ENCODE results near the gene CC2D2A.
"Not testable (repeated sequence)": the region's sequence is repeated elsewhere in the genome, so short reads cannot be mapped to it uniquely, and the experiment has no call there.

Gene CC2D2A

DNA sequence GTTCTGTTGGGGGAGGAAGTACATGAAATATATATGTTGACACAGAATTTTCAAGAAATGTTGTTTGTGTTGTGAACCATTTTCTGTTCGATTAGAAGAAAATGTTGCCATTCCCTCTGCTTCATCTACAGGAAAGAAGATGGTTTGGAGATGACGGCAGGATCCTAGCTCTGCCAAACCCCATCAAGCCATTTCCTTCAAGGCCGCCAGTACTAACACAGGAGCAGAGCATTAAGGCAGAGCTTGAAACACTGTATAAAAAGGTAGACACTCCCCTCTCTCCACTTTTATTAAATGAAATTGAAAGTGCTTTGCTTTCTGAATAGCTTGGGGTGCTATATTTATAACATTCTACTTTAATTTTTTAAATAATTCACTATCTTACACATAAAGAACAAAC is 46.8 kb downstream of the CC2D2A start:
- no peak for DNase-seq (ENCODE audit: low read depth in 2 of 2)

DNA sequence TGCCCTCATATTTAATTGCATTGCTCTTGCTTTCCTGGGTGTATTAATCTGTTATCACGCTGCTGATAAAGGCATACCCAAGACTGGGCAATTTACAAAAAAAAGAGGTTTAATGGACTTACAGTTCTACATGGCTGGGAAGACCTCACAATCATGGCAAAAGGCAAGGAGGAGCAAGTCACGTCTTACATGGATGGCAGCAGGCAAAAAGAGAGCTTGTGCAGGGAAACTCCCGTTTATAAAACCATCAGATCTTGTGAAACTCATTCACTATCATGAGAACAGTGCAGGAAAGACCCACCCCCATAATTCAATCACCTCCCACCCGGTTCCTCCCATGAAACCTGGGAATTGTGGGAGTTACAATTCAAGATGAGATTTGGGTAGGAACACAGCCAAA is 48.0 kb downstream of the CC2D2A start:
- DNase-seq (ENCODE audit: low read depth in 2 of 2): not testable (repeated sequence)

DNA sequence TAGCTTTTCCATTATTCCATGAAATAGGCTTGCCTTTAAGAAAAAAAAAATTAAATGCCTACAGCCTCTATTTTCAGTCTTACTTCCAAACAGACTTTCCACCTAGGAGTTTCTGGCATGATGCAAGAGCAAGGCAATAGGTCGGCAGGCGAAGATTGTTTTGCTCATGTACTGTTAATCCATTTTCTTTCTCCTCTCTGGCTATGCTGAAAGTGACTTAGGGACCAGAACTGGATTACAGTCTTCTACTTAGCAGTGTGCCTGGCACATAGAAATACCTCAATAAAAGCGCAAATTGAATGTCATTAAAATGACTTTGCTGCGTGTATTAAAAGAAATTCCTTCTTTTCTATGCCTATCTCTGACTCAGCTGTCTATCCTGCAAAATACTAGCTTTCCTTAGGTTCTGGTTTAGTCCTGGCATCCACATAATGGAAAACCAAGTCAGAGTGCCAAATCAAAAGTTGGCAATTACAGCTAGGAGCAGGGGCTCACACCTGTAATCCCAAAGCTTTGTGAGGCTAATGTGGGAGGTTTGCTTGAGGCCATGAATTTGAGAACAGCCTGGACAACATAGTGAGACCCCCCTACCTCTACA is 51.9 kb downstream of the CC2D2A start:
- no peak for DNase-seq (ENCODE audit: low read depth in 2 of 2)

DNA sequence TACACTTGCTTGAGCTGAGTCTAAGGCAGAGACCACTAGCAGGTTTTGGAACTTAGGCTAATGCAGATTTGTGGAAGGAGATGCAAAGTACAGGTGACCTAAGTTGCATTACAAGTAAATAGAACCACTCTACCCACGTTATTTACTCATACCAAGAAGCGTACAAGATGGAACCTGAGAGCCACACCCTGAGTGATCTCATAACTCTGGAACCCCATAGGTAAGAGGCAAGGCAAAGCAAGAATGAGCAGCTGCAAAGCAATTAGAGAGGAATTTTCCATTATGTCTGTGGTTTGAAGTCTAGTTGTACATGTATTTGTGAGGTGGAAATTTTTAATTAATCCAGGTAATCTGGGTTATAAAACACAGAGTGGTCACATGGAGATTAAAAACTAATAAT is 55.4 kb downstream of the CC2D2A start:
- no peak for DNase-seq (ENCODE audit: low read depth in 2 of 2)

DNA sequence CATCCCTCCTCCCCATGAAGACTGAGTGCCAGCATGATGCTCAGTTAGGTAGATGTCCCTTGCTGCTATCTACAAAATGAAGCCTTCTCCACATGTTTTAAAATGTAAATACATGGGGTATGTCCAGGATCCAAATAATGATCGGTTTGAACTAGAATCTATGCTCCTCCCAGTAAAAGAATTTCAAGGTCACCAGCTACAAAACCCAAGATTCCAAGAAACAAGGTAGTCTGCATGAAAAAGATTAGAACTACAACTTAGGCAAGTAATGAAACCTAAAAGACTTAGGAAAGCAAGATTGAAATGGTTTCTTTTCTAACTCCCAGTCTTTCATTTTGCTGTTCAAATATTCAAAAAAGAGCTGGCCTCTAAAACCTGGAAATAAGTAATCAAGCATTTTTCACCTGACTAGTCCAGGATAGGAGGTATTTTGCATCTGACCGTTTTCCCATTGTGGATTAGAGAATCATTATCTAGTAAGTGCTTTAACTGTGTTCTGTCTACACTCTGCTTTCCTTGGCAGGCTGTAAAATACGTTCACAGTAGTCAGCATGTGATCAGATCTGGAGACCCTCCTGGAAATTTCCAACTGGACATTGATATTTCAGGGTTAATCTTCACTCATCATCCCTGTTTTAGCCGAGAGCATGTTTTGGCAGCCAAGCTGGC is 57.4 kb downstream of the CC2D2A start:
- no peak for DNase-seq (ENCODE audit: low read depth in 2 of 2)

DNA sequence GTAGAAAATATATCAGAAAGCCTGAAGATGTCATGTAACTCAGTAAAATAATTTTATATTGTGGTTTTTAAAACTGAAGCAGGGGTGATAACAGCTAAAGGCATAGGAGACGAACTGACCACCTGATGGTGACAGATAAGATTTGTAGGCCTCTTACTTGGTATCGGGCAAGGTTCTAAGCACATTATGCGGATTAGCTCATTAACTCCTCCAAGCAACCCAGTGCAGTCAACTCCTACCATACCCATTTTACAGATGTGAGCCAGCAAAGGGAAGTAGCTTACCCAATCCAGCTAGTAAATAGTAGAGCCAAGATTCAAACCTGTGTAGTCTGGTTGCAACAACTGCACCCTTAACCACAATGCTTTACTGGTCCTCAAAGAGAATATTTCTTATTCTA is 62.1 kb downstream of the CC2D2A start:
- DNase-seq (ENCODE audit: low read depth in 2 of 2): no peak

DNA sequence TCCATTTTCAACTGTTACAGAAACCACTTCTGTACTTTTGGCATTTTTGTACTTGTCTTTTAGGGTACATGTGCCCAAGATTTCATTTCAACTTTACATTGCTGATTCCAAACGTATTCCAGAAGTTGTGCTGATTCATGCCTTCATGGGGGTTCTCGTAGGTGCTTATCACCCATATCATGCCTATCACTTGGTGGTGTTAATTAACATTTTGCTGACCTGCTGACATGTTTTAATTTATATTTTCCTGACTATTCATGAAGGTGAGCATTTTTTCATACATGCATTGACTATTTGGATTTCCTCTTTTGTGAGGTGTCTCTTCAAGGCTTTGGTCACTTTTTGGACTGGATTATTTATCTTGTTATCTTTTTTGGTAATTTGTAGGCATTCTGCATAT is 64.1 kb downstream of the CC2D2A start:
- no peak for DNase-seq (ENCODE audit: low read depth in 2 of 2)

DNA sequence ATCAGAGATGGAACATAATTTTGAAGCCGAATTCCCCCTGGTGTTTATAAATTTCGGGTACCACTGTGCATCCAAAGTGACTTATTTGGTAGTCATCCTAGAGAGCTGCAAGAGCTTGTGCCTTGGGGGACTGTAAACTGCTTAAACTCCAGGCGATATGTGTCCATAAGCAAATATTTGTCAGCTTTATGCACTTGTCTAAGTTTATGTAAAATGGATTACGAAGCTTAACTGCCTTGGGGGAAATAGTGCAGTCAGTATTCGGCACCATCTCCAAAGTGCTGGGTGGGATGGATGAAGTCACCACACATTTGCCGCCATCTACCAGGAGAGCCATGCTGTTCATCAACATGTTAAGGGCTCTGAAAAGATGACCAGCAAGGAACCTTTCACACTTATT is 65.9 kb downstream of the CC2D2A start:
- DNase-seq (ENCODE audit: low read depth in 2 of 2): no peak

DNA sequence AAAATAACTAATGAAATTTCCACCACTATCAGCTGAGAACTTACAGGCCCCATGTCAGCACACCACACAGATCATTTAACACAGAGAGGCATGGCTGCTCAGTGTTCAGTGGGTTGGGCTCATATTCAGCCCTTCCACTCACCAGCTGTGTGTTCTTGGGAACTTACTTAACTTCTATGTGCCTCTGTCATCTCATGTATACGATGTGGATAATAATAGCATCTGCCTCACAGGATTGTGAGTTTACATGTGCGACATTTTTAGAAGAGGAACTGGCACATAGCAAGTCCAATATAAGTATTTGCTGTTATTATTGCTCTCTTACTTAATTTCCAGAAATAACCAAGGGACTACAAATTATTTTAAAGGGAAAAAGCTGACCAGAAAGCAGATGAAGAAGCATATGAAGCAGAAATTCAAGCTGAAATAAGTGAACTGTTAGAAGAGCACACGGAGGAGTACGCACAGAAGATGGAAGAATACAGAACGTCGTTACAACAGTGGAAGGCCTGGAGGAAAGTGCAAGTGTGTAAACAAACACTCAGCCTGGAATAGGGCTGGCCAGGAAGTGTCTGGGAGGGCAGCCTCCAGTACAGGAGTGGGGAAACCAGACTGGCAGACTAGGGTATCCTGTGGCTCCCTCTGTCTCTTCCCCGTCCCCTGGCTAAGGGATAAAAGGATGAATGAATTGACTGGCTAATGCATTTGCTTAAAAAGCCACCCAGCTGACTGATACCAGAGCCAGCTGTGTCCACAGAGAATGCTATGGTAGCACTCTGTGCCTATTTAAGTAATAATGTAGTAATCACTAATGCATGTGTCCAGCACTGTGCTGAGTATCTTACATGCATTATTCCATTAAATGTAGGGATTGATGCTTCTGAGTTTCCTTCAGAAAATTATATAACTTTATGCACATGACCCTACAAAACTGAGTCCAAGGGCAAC is 67.1 kb downstream of the CC2D2A start:
- DNase-seq (ENCODE audit: low read depth in 2 of 2): no peak

DNA sequence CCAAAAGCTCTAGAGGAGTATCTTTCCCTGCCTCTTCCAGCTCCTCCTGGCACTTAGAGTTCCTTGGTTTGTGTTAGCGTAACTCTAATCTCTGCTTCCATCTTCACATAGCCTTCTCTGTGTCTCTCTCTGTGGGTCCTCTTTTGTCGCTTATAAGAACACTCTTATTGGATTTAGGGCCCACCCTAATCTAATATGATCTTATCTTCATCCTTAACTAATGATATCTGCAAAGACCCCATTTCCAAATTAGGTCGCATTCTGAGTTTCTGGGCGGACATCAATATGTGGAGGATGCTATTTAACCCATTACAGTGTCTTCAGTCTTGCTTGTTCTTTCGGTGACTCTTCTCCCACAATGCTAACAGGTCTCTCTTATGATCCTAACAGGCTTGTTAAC is 72.3 kb downstream of the CC2D2A start:
- DNase-seq (ENCODE audit: low read depth in 2 of 2): no peak

DNA sequence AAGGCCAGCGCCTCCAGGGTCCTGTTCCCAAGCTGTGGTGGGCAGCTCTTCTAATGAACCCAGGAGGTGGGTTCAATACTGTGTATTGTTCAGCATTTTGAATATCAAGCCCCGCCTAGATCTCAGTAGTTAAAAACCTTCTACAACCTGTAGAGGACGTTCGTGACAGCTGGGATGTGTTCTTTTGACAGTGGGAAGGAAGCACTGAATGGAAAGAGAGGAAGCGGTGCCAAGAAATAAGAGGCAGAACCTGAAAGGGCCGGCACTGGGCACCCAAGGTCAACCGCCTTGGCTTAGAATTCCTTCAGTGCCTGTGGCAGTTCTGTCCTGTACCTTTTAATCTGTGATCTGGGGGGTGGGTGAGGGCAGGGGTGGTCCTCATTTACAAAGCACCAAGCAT is 73.1 kb downstream of the CC2D2A start:
- no peak for DNase-seq (ENCODE audit: low read depth in 2 of 2)

DNA sequence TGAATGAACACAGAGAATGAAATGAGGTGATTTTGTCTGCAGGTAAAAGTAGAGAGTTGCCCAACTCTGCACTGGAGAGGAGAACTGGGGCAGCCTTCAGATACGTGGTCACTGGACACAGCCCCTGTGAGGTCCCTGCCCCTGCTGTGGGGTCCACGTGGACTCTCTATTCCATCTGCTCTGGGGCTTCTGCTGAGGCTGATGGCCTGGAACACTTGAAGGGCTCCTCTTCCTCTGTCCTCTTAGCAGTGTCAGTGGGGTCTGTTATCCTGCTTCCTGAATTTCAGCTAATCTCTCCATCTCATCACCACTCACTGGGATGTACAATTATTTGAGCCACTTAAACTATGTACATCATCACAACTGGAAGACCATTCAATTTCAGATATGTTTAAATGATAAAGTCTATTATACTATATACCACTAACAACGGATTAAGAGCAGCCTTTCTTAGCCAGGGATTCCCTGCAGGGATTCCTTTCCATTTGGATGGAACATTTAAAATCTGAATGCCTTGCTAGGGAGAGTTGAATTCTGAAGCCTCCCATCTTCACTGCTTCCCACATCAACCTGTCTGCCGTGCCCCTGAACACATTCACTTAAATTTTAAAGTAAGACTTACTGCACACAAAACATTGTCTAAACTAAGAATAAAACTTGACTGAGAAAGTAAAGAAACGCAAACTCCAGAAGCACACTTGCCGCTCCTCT is 74.0 kb downstream of the CC2D2A start:
- no peak for DNase-seq (ENCODE audit: low read depth in 2 of 2)

DNA sequence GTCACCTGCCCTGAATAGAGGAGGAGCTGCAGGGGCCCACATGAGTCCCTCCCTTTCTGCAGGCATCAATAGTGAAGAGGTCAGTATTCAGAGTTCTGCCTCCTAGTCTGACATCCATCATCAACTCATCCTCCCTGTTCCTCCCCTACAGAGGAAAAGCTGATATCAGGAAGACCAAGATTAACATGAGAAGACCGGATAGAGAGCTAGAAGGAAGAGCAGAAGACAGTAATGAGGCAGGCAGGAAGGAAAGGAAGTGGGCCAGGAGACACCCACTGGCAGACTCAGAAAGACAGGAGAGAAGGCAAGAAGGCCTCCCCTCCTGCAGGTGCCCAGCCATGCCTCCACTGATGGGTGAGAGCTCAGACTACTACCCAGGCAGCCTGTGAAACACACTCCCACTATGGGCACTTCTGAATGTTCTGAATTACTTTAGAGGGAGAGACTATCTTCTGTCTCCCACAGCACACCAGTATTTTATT is 74.6 kb downstream of the CC2D2A start:
- DNase-seq (ENCODE audit: low read depth in 2 of 2): no peak

DNA sequence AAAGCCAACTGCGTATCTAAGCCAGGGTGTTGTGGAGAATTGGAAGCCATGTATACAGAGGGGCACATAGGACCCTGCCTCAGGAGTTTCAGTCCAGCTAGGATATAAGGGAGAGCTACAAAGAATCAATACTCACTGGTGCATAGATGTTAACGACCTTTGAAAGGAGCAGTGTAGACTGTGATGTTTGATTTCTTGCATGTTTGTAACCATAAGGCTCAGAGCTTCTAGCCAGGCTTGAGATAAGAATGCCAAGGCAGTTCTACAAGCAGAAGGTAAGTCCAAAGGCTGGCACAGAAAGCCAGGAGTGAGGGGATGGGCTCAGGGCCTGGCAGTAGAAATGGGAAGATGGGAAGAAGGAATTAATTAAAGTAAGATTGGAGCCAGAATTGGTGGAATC is 75.7 kb downstream of the CC2D2A start:
- DNase-seq (ENCODE audit: low read depth in 2 of 2): no peak

DNA sequence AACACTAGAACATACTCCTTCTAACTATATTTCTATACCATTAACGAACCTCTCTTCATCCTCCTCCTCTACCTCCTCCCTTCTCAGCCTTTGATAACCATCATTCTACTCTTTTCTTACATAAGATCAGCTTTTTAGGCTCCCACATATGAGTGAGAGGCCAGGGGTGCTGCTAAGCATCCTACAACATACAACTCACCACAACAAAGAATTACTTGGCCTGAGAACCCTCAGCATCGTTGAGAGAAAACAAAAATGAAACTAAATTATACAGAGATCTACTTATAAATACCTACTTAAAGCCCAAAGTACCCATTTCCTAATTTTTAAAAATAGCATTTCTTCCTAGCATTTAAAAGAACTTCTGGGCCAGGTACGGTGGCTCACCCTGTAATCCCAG is 77.7 kb downstream of the CC2D2A start:
- DNase-seq (ENCODE audit: low read depth in 2 of 2): no peak

DNA sequence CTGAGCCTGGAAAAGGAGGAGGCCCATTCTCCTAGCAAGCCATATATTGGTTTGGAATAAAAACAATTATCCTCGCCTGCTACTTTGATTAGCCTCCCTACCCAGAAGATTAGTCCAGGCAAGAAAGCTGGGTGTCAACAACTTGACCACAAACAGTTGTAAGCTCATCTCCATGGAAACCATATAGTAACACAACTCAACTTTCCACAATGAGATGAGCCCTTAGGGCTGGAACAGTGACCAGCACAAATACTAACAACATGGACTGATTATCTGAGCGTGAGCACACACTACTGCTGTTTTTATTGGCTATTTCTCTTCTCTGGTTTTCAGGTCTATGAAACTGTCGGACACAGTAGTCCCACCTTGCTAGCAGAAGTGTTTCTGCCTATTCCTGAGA is 80.8 kb downstream of the CC2D2A start:
- DNase-seq (ENCODE audit: low read depth in 2 of 2): no peak

DNA sequence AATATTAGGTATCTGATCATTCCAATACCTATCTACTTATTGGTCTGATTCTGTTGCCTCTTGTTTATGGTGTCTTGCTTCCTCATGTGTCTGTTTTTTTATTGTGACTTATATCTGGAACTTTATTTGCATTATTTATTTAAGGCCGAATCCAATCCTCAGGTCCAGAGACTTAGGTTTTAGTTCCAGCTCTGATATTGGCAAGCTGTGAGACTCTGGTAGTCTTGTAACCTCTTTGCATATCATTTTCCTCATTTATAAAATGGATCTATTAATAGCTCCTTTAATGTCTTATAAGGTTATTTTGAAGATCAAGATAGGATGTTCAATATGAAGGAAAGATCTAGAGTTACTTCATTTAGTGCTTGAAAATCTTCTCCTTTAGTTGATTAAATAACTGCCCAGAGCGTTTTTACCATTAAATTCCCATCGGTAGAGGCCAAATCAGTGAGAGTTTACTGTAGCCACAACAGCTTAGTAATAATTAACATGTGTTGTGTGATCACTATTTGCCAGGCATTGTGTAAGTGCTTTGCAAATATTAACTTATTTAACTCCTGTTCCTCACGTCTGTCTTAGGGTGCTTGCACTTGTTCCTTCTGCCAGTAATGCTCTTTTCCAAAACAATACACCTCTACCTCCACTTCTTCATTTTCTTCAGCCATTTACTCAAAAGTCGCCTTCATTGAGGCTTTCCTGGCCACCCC is 82.2 kb downstream of the CC2D2A start:
- DNase-seq (ENCODE audit: low read depth in 2 of 2): no peak

DNA sequence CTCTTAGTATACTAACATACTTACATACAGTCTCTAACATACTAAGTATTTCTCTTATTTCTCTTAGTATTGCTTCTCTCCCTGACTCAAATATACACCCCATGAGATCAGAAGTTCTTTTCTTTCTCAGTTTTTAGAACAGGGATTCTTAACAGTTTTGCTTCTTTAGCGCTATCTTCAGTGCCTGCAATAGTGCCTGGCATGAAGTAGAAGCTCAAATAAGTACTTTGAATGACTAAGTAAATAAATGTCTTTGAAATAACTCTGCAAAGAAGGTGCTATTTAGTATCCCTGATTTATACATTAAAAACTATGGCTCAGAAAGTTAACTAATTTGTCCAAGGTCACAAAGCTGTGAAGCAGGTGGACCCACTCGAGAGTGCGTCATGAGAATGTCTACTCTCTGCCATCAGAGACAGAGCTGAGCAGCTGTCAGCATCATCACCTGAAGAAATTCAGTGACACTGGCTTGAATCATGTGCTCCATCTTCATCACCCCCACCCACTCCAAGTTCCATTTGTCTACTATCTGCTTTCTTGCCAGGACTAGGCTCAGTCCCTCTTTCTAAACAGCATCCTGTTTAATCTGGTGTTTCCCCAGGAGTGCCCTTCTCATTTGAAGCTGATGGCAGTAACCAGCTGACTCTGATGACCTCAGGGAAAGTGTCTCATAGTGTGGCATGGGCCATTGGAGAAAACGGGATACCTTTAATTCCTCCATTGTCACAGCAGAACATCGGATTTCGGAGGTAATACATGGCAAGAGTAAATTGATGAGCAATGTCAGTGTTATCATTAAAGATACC is 83.1 kb downstream of the CC2D2A start:
- no peak for DNase-seq (ENCODE audit: low read depth in 2 of 2)

DNA sequence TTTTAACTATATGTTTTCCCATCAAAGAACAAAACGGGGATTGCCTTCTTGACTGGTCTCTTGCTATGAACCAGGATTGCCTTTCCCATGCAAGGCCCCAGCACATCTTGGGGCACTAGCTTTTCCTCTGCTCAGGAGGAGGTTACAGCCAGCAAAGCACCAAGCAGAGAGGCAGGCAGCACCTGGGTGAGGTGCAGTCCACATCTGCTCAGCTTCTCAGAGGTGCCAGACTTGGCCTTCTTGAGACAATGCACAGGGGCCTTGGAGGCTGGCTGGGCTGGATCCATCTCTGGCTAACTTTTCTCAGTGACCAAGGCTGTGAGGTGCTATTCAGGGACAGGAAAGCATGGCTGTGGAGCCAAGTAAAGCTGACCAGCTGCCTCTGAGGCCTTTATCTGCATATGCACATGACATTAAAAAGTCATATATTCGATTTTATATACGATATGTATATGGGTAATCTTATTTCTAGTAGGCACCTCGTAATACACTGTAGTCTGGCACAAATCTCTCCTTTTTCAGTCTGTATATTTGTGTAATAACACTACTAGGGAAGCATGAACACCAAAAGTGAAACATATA is 86.9 kb downstream of the CC2D2A start:
- DNase-seq (ENCODE audit: low read depth in 2 of 2): no peak
